NCI-H2171 (cell line): ENCODE results near the gene PARVG.

Experiments
- DNase-seq: peaks from one replicate; lab custom pipeline; 2025; lab: John Stamatoyannopoulos, UW

Gene PARVG

DNA sequence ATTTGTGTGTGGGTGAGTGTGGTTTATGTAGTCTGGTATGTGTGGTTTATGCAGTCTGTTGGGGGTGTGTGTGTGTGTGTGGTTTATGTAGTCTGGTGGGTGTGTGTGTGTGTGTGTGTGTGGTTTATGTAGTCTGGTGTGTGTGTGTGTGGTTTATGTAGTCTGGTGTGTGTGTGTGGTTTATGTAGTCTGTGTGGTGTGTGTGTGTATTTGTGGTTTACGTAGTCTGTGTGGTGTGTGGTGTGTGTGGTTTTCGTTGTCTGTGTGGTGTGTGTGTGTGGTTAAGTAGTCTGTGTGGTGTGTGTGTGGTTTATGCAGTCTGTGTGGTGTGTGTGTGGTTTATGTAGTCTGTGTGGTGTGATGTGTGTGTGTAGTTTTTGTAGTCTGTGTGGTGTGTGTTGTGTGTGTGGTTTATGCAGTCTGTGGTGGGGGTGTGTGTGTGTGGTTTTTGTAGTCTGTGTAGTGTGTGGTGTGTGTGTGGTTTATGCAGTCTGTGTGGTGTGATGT, 26.2 kb upstream of the PARVG start:
- no peak for DNase-seq

- no peak for DNase-seq
Observed at GRCh38 chr22:44155115-44155514, 25.6 kb upstream of the PARVG start.

DNA sequence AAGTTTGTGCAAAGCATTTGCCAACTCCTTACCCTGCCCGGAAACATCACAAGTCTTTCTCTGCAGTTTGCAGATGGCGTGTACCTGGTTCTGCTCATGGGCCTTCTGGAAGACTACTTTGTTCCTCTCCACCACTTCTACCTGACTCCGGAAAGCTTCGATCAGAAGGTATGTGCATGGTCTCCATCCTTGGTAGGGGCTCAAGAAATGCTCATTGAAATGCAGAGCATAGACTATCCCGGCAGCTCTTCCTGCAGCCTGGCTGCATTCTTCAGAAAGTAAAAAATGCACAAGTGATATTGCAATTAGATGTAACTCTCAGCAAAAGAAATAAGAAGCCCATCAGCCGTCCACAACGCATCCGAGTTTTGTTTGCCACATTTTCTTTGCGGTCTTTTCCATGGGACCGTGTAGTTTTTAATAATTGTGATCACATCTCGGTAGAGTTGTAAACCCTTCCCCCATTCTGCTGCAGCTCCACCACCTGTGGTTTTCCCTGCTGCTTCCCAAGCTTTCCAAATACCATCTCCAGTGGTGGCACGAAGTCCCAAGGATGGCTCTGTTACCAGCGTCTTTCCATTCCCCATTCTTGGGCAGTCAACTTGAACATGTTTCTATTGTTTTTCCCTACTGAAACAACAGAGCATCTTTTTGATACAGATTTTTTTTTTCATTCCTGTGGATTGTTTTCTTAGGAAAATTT, 22.7 kb upstream of the PARVG start:
- DNase-seq, result no peak

DNA sequence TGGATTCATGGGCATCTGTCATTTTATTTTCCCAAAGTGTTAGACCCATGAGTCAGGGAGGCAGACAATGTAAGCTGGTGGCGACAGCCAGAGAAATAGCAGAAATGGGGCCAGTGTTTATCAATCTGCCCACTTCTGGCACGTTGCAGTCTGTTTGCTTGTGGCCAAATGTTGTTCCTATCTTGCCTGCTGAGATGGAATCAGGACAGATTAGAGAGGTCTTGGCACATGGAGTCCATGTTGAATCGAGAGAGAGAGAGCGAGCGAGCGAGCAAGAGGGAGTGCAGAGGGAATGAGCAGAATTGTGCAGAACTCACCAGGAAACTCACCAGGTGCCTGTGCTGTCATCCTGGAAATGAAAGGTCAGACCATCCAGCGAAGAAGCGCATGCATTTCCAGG, 21.9 kb upstream of the PARVG start:
- no peak for DNase-seq

DNA sequence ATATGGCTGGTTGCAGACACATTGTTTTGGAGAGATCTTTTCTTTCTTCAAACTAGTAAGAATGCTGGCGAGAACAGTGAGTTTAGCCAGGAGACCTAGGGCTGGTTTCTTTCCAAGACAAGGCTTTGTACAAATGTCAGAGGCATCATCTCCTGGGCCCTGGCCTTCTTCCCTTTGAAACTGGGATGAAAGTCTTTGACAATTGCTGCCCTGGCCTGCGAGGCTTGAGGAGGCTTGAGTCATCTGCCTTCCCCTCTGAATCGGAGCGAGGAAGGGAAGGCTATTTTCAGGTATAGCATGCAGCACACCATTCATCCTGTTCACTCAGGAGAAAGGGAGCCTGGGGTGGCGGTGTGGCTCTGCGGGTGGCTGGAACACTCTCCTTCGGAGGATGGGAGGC, 21.5 kb upstream of the PARVG start:
- DNase-seq, result no peak

- no peak for DNase-seq
Observed at GRCh38 chr22:44159811-44160210, 20.9 kb upstream of the PARVG start.

DNA sequence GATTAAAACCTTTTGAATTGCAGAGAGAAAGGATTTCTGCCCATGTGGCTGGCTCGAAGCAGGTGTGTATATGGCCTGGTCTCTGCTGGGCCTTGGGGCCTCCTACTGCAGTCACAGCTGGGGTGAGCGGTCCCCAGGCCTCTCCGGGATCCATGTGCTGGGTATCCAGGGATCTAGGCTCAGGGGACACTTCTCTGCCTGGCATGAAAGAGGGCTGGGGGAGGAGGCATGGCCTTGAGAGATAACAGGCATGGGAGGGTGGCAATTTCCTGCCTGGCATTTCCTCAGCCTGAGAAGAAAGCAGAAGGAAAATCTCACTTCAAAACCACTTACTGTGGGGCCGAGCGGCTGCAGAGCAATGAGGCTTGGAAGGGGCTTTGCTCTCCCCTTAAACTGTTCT, 20.3 kb upstream of the PARVG start:
- DNase-seq, result no peak

DNA sequence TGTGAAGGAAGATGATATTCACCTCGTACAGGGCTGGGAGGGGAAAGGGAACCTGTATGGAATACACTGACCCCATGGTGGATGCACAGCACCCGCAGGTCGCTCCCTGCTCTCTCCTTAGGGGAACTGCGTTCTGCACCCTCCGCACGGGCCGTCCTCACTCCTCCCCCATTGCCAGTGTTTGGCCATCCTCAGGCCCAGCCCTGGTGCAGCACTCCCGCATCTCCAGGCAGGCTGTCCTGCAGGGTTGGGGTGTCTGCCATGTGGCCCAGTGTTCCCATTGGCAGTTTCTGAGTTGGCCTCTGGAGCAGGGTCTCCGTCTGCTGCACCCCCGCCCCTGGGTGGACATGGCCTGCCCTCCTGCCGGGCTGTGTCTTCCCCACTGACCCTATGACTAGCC, 19.1 kb upstream of the PARVG start:
- DNase-seq, result no peak

DNA sequence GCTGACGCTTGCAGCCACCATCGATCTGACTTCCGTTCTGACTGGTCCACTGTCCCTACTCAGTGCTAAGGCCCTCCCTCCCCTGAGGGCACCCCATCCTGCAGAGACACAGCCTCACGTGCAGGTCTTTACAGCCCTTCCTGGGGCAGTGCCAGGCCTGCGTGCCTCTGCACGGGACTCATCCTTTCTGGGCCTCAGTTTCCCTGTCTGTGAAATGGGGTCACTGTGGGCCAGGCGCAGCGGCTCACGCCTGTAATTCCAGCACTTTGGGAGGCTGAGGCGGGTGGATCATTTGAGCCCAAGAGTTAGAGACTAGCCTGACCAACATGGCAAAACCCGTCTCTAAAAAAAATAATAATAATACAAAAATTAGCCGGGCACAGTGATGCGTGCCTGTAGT, 17.8 kb upstream of the PARVG start:
- DNase-seq, result no peak

DNA sequence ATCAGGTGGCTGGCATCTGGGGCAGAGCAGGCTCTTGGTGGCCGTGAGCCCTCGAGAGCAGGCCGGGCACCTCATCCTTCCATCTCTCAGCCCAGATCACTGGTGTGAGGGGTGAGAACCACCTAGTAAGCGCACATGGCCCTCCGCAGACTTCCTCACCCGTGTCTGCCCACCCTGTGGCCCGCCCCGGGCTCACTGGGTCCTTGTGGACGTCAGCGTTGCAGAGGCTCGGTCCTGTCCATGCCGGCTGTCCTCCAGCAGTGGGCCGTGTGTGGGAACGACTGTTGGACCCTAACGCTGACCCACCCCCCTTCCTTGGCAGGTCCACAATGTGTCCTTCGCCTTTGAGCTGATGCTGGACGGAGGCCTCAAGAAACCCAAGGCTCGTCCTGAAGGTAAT, 17.2 kb upstream of the PARVG start:
- DNase-seq, result no peak

DNA sequence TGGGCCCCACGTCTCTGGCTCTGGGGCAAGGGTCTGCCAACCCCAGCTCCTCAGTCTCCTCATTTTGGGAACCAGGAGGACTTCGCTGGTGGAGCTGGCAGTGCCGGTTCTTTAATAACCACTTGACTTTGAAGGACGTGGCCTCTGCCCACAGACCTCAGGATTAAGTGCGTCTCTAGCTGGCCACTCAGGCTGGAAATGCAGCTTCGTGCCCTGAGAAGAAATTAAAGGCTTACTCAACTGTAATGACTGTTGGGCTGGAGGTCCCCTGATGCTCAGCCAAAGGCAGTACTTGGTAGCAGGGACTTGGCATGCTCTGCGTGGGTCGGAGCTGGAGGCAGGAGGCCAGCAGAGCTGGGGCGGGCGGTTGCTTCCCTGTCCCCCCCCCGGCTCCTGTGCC, 16.7 kb upstream of the PARVG start:
- DNase-seq, result no peak

- no peak for DNase-seq
Observed at GRCh38 chr22:44165286-44165874, 15.3 kb upstream of the PARVG start.

DNA sequence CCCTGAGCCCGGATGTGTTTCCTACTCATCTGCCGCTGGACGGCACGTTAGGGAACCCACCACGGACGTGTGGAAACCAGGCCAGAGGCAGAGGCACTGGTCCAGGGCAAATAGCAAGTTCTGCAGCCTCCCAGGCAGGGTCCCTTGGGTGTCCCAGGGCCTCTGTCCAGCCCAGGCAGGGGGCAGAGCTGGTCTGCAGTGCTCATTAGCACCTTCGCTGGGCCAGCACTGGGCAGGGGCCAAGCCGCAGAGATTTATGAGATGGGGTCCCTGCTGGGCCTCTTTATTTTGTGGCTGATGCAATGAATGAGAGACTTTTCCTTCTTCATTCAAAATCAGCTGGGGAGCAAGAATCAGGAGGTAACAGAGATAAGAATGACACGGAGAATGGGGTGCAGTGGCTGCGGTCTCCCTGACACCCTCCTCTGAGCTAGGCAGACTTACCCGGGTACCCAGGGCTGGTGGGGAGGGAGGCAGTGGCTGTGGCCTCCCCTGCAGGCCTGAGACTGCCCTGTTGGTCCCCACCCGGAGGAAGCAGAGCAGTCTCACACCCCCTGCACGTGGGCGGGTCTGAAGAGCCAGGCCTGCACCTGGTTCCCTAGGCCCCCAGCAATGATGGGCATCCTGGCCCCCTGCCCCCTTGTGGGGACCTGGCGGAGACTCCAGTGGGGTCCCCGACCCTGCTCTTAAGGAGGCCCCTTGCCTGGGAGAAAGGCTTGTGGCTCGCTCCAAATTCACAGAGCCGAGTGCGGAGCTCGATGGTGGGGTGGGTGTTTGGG, 14.0 kb upstream of the PARVG start:
- no peak for DNase-seq

GRCh38 chr22:44167501-44167900, 13.2 kb upstream of the PARVG start:
- DNase-seq, result no peak

- DNase-seq, result no peak
Observed at GRCh38 chr22:44168206-44168605, 12.5 kb upstream of the PARVG start.

DNA sequence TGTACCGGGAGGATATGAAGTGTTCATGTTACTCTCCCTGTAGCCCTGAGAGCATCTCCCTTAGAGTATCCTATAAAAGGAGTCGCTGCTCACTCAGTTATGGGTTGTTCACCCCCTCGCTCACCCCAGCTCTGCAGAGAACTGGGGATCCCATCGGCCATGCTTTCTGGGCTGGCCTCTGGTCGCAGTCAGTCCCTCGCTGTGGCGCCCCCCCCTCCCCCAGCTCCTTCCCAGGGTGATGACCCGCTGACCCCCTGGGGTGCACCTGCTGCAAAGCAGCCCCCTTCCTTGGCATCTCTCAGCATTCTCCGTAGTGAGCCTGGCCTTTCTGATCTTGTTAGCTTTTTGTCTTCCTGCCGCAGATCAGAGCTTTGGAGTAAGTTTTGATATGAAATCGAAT, 10.3 kb upstream of the PARVG start:
- DNase-seq, result no peak

DNA sequence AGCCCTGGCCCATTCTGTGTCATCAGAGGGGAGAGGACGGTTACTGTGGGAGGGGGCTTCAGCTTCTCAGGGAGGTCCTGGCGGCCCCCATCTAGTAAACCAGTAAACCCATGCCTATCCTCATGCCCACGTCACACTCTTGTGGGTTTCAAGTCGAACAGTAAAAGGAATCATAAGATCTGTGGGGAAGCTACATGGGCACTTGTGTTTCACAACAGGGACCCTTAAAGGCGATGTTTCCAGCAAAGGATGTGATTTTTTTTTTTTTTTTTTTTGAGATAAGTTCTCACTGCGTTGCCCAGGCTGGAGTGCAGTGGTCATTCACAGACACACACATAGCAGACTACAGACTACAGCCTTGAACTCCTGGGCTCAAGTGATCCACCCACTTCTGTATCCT, 9.2 kb upstream of the PARVG start:
- no peak for DNase-seq

- DNase-seq, result no peak
Observed at GRCh38 chr22:44172370-44173108, 8.2 kb upstream of the PARVG start.

- DNase-seq, result no peak
Observed at GRCh38 chr22:44173154-44173553, 7.6 kb upstream of the PARVG start.

GRCh38 chr22:44175676-44176075, 5.0 kb upstream of the PARVG start:
- DNase-seq, result no peak

- DNase-seq, result no peak
Observed at GRCh38 chr22:44179196-44179988, 1.3 kb upstream of the PARVG start.
